ENCODE data around the gene NFS1.

NFS1 gene

GRCh38 chr20:35680452-35681183, 18.5 kb downstream of the NFS1 start:
- no peak for DNase-seq (ENCODE audit: low read depth in 1 of 2, low spot score in 1 of 2)

- no peak for DNase-seq (ENCODE audit: low read depth in 1 of 2, low spot score in 1 of 2)
Measured at GRCh38 chr20:35674921-35675320, 24.2 kb downstream of the NFS1 start.

DNA sequence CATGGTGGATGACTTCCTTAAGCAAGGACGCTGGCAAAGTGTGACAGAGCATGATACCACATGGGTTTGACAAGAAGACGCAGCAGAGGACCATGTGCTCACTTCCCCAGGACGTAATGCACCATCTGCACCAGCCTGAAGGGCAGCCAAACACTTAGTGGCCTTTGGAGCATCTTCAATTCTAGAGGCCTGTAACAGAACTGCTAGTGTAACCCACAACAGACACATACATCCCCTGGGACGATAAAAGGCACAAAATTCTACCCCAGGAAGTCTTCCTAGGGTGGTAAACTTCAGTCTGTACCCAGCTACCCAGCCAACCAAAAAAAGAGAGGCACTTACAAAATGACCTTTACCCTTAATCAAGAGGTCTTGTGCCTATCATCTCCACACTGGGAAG, 25.3 kb downstream of the NFS1 start:
- no peak for DNase-seq (ENCODE audit: low read depth in 1 of 2, low spot score in 1 of 2)

- no peak for DNase-seq (ENCODE audit: low read depth in 1 of 2, low spot score in 1 of 2)
Measured at GRCh38 chr20:35669681-35670080, 29.5 kb downstream of the NFS1 start.

- no peak for DNase-seq (ENCODE audit: low read depth in 1 of 2, low spot score in 1 of 2)
Measured at GRCh38 chr20:35669221-35669620, 29.9 kb downstream of the NFS1 start.

DNA sequence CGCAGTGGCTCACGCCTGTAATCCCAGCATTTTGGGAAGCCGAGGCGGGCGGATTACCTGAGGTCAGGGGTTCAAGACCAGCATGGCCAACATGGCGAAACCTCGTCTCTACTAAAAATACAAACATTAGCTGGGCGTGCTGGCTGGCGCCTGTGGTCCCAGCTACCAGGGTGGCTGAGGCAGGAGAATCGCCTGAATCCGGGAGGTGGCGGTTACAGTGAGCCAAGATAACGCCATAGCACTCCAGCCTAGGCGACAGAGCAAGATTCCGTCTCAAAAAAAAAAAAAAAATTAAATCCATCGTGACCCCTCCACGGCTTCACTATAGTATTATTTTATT, 33.2 kb downstream of the NFS1 start:
- no peak for DNase-seq (ENCODE audit: low read depth in 1 of 2, low spot score in 1 of 2)

DNA sequence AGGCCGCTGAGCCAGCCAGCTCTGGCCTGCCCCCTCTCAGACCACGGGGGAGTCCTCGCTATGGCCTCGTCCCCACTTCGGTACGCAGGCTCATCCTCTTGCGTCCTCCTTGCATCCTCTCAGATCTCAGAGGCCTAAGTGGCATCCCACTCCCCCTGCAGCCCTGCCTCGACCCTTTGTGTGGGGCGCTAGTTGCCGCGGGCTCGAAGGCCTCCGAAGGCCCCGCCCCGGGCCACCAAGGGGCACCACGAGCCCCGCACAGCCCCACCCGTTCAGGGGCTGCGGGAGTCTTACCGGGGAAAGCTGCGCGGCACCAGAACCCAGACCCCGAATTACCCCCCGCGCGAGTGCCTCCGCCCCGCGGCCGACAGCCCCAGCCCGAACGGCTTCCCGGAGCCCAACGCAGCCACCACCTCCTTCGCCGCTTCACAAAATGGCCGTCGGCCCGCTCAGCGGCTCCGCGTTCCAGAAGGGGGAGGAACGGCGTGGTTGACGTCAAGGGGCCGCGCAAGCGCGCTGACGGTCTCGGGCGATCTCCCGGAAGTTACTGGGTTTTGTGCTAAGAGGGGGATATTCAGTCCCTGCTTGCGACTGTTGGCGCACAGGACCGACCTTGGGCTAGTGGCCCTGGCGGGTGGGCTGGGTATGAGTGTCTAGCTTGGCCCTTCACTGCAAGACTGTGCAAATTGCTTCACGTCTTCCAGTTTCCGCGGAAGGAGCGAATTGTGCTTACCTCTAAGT, 34.5 kb downstream of the NFS1 start, which contains the start of the genes CPNE1 and RBM12:
CPNE1 (minus strand) TSS at position 435 of the 741 bp plus-strand sequence. CDS start 31,977 bp downstream, outside the sequence.
RBM12 (minus strand) TSS at position 435 of the 741 bp plus-strand sequence. CDS start 9,578 bp downstream, outside the sequence.
- DNase-seq (ENCODE audit: low read depth in 1 of 2, low spot score in 1 of 2), result peak; percentile 86 to 90

- peak; percentile 34 to 37 for DNase-seq (ENCODE audit: low read depth in 1 of 2, low spot score in 1 of 2)
Measured at GRCh38 chr20:35663516-35664465, 35.4 kb downstream of the NFS1 start.

DNA sequence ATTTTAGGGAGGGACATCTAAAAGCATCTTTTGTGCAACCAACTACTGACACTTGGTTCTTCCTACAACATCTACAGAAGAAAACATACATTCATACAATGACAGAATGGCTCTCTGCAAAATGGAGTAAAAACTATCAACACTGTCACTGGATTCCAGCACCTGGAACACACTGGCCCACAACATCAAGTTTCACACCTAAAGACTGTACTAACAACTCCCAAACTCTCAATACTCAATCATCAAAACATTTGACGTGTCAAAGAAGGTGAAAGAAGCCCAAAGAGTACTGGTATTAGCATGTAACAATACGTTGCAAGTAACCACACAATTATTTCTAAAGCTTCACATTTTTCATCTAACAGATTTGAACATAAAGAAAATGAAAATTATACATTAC, 36.6 kb downstream of the NFS1 start:
- DNase-seq (ENCODE audit: low read depth in 1 of 2, low spot score in 1 of 2), result no peak

GRCh38 chr20:35661908-35662307, 37.2 kb downstream of the NFS1 start:
- DNase-seq (ENCODE audit: low read depth in 1 of 2, low spot score in 1 of 2), result no peak

GRCh38 chr20:35661053-35661452, 38.1 kb downstream of the NFS1 start:
- no peak for DNase-seq (ENCODE audit: low read depth in 1 of 2, low spot score in 1 of 2)

- no peak for DNase-seq (ENCODE audit: low read depth in 1 of 2, low spot score in 1 of 2)
Measured at GRCh38 chr20:35660122-35660937, 38.8 kb downstream of the NFS1 start.

DNA sequence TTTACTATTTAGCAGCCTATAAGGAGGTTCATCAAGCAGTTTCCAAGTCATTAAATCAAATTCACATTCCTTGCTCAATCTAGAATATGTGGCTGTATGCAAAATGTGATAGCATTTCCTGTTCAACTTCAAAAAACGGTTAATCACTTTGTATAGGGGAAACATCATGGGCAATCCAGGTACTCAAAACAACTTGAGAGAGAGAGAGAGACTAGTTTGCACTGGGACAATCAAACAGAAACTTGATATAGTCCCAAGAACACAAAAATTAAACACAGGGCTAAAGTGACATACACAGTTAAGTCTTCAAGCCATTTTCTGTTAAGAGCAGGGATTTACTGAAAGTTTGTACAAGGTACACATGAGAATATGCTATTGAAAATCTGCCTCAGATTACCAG, 41.9 kb downstream of the NFS1 start:
- no peak for DNase-seq (ENCODE audit: low read depth in 1 of 2, low spot score in 1 of 2)

- no peak for DNase-seq (ENCODE audit: low read depth in 1 of 2, low spot score in 1 of 2)
Measured at GRCh38 chr20:35654415-35654814, 44.7 kb downstream of the NFS1 start.

DNA sequence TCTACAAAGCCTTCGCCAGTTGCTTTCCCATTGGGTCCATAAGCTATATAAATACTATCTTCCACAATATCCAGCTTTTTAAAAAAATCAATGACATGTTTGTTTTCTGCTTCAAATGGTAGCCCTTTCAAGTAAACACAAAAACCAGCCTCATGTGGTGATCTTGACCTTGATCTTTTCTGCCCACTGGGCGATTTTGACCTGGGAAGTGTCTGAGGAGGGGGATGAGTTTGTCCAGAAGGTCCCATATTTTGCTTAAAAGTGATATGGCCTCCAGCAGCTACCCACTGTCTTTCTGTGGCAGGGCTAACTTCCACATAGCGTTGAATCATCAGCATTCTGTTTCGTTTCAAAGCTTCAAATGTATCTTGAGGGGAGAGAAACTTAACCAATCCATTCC, 45.3 kb downstream of the NFS1 start:
- no peak for DNase-seq (ENCODE audit: low read depth in 1 of 2, low spot score in 1 of 2)

DNA sequence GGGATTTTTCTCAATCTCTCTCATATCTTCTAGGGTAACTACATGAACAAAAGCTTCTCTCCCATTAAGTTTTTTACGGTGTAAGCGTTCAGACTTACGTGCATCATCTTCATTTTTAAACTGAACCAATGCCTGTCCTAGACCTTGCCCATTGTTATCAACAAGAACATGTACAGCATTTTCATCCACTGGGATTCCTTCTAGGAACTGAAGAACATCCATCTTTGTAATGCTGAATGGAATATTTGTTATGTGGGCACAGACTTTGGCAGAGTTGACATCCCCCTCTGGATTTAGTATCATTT, 45.8 kb downstream of the NFS1 start:
- no peak for DNase-seq (ENCODE audit: low read depth in 1 of 2, low spot score in 1 of 2)

DNA sequence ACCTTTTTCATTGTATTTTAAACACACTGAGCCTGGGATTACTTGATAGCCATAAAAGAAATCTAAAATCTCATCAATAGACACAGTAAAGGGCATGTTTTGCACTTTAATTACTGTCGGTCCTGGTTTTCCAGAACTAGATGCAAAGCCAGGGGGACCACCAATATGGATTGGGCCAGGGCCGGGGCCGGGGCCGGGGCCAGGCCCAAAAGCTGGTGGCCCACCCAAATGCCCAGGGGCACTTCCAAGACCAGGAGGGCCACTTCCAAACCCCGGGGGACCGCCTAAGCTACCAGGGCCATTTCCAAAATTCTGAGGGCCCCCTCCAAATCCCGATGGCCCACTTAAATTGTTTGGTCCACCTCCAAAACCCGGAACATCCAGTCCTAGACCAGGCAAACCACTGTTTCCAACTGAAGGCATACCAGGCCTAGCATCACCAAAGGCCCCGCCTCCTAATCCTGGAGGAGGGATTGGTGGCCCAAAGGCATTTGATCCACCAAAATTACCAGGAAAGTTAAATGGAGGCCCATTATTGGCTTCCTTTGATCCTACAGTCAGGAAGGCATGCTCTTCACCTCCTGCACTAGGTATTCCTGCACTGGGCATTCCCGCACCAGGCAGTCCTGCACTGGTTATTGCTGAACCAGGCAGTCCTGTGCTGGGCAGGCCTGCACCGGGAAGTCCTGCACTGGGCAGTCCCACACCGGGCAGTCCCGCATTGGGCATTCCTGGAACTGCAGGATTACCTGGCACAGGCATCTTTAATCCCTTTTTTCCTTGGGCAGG, 46.3 kb downstream of the NFS1 start:
- DNase-seq (ENCODE audit: low read depth in 1 of 2, low spot score in 1 of 2), result no peak

GRCh38 chr20:35651958-35652357, 47.2 kb downstream of the NFS1 start:
- no peak for DNase-seq (ENCODE audit: low read depth in 1 of 2, low spot score in 1 of 2)

DNA sequence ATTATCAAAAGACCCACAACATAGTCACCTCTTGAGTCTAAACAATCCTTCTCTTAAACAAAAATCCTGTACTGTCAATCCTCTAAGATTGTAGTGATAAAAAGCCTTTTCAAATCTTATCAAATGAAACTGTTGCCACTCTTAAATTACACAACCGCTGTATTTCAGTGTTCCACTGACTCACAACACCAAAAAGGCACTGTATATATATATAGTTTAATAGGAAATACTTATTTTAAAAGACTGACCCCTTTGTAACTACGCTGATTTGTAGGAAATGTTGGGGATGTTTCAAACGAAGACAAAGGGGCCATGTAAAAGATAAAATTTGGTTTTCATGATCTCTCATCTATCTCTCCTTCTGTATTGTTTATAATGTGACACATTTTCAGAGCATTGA, 48.5 kb downstream of the NFS1 start:
- no peak for DNase-seq (ENCODE audit: low read depth in 1 of 2, low spot score in 1 of 2)

- no peak for DNase-seq (ENCODE audit: low read depth in 1 of 2, low spot score in 1 of 2)
Measured at GRCh38 chr20:35648836-35649235, 50.3 kb downstream of the NFS1 start.
